ENCODE measurements around the gene TRMT1.

GRCh38 chr19:13119627-13120026 lies 3.1 kb upstream of the TRMT1 start:
- TF ChIP-seq POLR2A (IDR thresholded peaks at IDR 0.05; ENCODE audit: low read length): no peak
- TF ChIP-seq GATA1 (IDR thresholded peaks at IDR 0.05; ENCODE audit: low read depth, low read length): no peak

Measured in erythroblast (primary cell).